Trophoblast cell (in vitro differentiated cells and primary cell): Measurements from ENCODE around the gene COL25A1.

ENCODE experiments used
- DNase-seq, 2 donors: peaks; one replicate each; pipeline ENCODE4 v3.0.0-alpha.2; 2016
- H2AFZ ChIP-seq: 2 replicates; pipeline ENCODE4 v1.6.1; 2013; ENCODE audit warnings: low read length, moderate library complexity, mild to moderate bottlenecking; ENCODE audit not compliant: insufficient read depth, poor library complexity
- H2AK5ac ChIP-seq: 2 replicates; pipeline ENCODE4 v1.6.1; 2013; ENCODE audit warnings: mild to moderate bottlenecking, low read length
- H2BK120ac ChIP-seq: 2 replicates; pipeline ENCODE4 v1.6.1; 2013; ENCODE audit warnings: low read length, mild to moderate bottlenecking, moderate library complexity; ENCODE audit not compliant: insufficient read depth, poor library complexity
- H2BK12ac ChIP-seq: 2 replicates; pipeline ENCODE4 v1.6.1; 2013; ENCODE audit warnings: mild to moderate bottlenecking, low read length, moderate library complexity
- H2BK5ac ChIP-seq: 2 replicates; pipeline ENCODE4 v1.6.1; 2013; ENCODE audit warnings: low read length, low read depth, moderate library complexity, mild to moderate bottlenecking; ENCODE audit not compliant: poor library complexity
- H3K14ac ChIP-seq: 2 replicates; pipeline ENCODE4 v1.6.1; 2013; ENCODE audit warnings: mild to moderate bottlenecking, low read length
- H3K18ac ChIP-seq: 2 replicates; pipeline ENCODE4 v1.6.1; 2013; ENCODE audit warnings: mild to moderate bottlenecking, low read length
- H3K23ac ChIP-seq: 2 replicates; pipeline ENCODE4 v1.6.1; 2013; ENCODE audit warnings: low read length
- H3K27ac ChIP-seq: 2 replicates; pipeline ENCODE4 v1.5.1; 2013; ENCODE audit warnings: low read depth, mild to moderate bottlenecking, inconsistent platforms, low read length, moderate library complexity
- H3K27me3 ChIP-seq: 2 replicates; pipeline ENCODE4 v1.6.1; 2013; ENCODE audit warnings: inconsistent platforms, mild to moderate bottlenecking, low read length, moderate library complexity; ENCODE audit not compliant: insufficient read depth
- H3K36me3 ChIP-seq, 2 experiments: 1 replicate in 1 of 2; 2 replicates in 1 of 2; pipeline ENCODE4 v1.6.1; 2013; ENCODE audit warnings: low read length in 2 of 2, mild to moderate bottlenecking in 2 of 2, moderate library complexity in 1 of 2; ENCODE audit not compliant: insufficient read depth in 2 of 2, control insufficient read depth in 1 of 2
- H3K4ac ChIP-seq: 2 replicates; pipeline ENCODE4 v1.6.1; 2013; ENCODE audit warnings: low read depth, mild to moderate bottlenecking, low read length, moderate library complexity
- H3K4me1 ChIP-seq, 2 experiments: 1 replicate in 1 of 2; 2 replicates in 1 of 2; pipeline ENCODE4 v1.6.1; 2013; ENCODE audit warnings: low read length in 2 of 2, mild to moderate bottlenecking in 2 of 2, moderate library complexity in 1 of 2; ENCODE audit not compliant: insufficient read depth in 2 of 2, control insufficient read depth in 1 of 2
- H3K4me2 ChIP-seq: 2 replicates; pipeline ENCODE4 v1.6.1; 2013; ENCODE audit warnings: inconsistent platforms, mild to moderate bottlenecking, low read length, moderate library complexity
- H3K4me3 ChIP-seq: 2 replicates; pipeline ENCODE4 v1.5.1; 2013; ENCODE audit warnings: mild to moderate bottlenecking, low read depth, low read length, inconsistent platforms
- H3K79me1 ChIP-seq: one replicate; pipeline ENCODE4 v1.6.1; 2013; ENCODE audit warnings: low read length
- H3K79me2 ChIP-seq: 2 replicates; pipeline ENCODE4 v1.6.1; 2013; ENCODE audit warnings: low read length, mild to moderate bottlenecking; ENCODE audit not compliant: control insufficient read depth, insufficient read depth, poor library complexity
- H3K9ac ChIP-seq: 2 replicates; pipeline ENCODE4 v1.6.1; 2013; ENCODE audit warnings: mild to moderate bottlenecking, low read length
- H3K9me3 ChIP-seq: 2 replicates; pipeline ENCODE4 v1.6.1; 2013; ENCODE audit warnings: low read depth, mild to moderate bottlenecking, control low read depth, inconsistent platforms, low read length; ENCODE audit not compliant: insufficient read depth
- H4K12ac ChIP-seq: 2 replicates; pipeline ENCODE4 v1.6.1; 2013; ENCODE audit warnings: low read depth, mild to moderate bottlenecking, low read length, moderate library complexity
- H4K8ac ChIP-seq: 2 replicates; pipeline ENCODE4 v1.6.1; 2013; ENCODE audit warnings: low read depth, mild to moderate bottlenecking, low read length, moderate library complexity
- H4K91ac ChIP-seq: one replicate; pipeline ENCODE4 v1.6.1; 2013; ENCODE audit warnings: low read depth, mild to moderate bottlenecking, low read length, moderate library complexity
- WGBS: extraction: QIAGEN DNeasy Blood & Tissue Kit; methylation state at CpG from one replicate; pipeline ENCODE4 v1.1.7; 2013; ENCODE audit warnings: missing lambda C conversion rate; ENCODE audit not compliant: insufficient read length, insufficient coverage; ENCODE audit errors: extremely low coverage; 5-methylcytosine and 5-hydroxymethylcytosine counted together

Gene COL25A1

GRCh38 chr4:108903464-108904221 lies 398.8 kb downstream of the COL25A1 start:
- H3K14ac ChIP-seq, result no peak overlapping the region
- H3K23ac ChIP-seq, result no peak overlapping the region
- H3K4me1 ChIP-seq, result peaks cover 0 to 3% of the 10 kb centered on the region in 2 experiments
- no peaks in the 10 kb centered on the region for H3K36me3 ChIP-seq
- H3K4me3 ChIP-seq, result no peak overlapping the region
- H3K9me3 ChIP-seq, result no peaks in the 10 kb centered on the region
- no peak overlapping the region for H3K27ac ChIP-seq
- no peak overlapping the region for H2AFZ ChIP-seq
- no peaks in the 10 kb centered on the region for H3K27me3 ChIP-seq
- H3K79me2 ChIP-seq, result no peaks in the 10 kb centered on the region
- H3K4ac ChIP-seq, result no peak overlapping the region
- H4K8ac ChIP-seq, result no peak overlapping the region
- H3K79me1 ChIP-seq, result no peaks in the 10 kb centered on the region
- H4K12ac ChIP-seq, result no peak overlapping the region
- no peak overlapping the region for H2BK12ac ChIP-seq
- H2BK5ac ChIP-seq, result no peak overlapping the region
- H3K4me2 ChIP-seq, result no peak overlapping the region
- no peak overlapping the region for H4K91ac ChIP-seq
- H2AK5ac ChIP-seq, result no peak overlapping the region
- no peak for DNase-seq
- no peak overlapping the region for H3K9ac ChIP-seq
- no peak overlapping the region for H2BK120ac ChIP-seq
- WGBS, result no CpG with 5 or more reads among the region's 4 CpGs
- H3K18ac ChIP-seq, result no peak overlapping the region

GRCh38 chr4:108902769-108903168 lies 399.7 kb downstream of the COL25A1 start:
- Histone ChIP-seq H2AFZ (no peak overlapping the region), H2BK12ac (no peak overlapping the region), H3K14ac (no peak overlapping the region), H3K79me1 (no peaks in the 10 kb centered on the region), H3K4me1 (peaks cover 0 to 3% of the 10 kb centered on the region in 2 experiments), H2AK5ac (no peak overlapping the region), H3K79me2 (no peaks in the 10 kb centered on the region), H3K4ac (no peak overlapping the region), H3K9ac (no peak overlapping the region), H3K23ac (no peak overlapping the region), H3K18ac (no peak overlapping the region), H4K91ac (no peak overlapping the region), H2BK5ac (no peak overlapping the region), H4K8ac (no peak overlapping the region), H2BK120ac (no peak overlapping the region), H3K27ac (no peak overlapping the region), H4K12ac (no peak overlapping the region), H3K4me2 (no peak overlapping the region), H3K4me3 (no peak overlapping the region), H3K36me3 (no peaks in the 10 kb centered on the region), H3K9me3 (no peaks in the 10 kb centered on the region), H3K27me3 (no peaks in the 10 kb centered on the region)
- no CpG with 5 or more reads among the region's 3 CpGs for WGBS
- DNase-seq, result no peak

GRCh38 chr4:108901291-108901690 lies 401.2 kb downstream of the COL25A1 start:
- H2BK5ac ChIP-seq, result no peak overlapping the region
- H3K4me3 ChIP-seq, result no peak overlapping the region
- no peak overlapping the region for H3K14ac ChIP-seq
- no peak overlapping the region for H2BK12ac ChIP-seq
- H2AFZ ChIP-seq, result no peak overlapping the region
- no peak overlapping the region for H3K23ac ChIP-seq
- no peaks in the 10 kb centered on the region for H3K27me3 ChIP-seq
- H3K4me2 ChIP-seq, result no peak overlapping the region
- H3K18ac ChIP-seq, result no peak overlapping the region
- no peak overlapping the region for H2AK5ac ChIP-seq
- peaks cover 2% of the 10 kb centered on the region for H3K79me1 ChIP-seq
- H3K9ac ChIP-seq, result no peak overlapping the region
- no peak overlapping the region for H4K12ac ChIP-seq
- no peaks in the 10 kb centered on the region for H3K79me2 ChIP-seq
- no peak overlapping the region for H4K91ac ChIP-seq
- DNase-seq, result no peak
- no peak overlapping the region for H3K4ac ChIP-seq
- H4K8ac ChIP-seq, result no peak overlapping the region
- peaks cover 0 to 6% of the 10 kb centered on the region in 2 experiments for H3K4me1 ChIP-seq
- H3K9me3 ChIP-seq, result no peaks in the 10 kb centered on the region
- H3K36me3 ChIP-seq, result no peaks in the 10 kb centered on the region
- WGBS, result no CpG with 5 or more reads among the region's 1 CpG
- no peak overlapping the region for H3K27ac ChIP-seq
- H2BK120ac ChIP-seq, result no peak overlapping the region

- no peak overlapping the region for H2BK5ac ChIP-seq
- no peak overlapping the region for H3K4me3 ChIP-seq
- H4K12ac ChIP-seq, result no peak overlapping the region
- peaks cover 0 to 6% of the 10 kb centered on the region in 2 experiments for H3K4me1 ChIP-seq
- H2BK12ac ChIP-seq, result no peak overlapping the region
- H3K27me3 ChIP-seq, result no peaks in the 10 kb centered on the region
- peaks cover 2% of the 10 kb centered on the region for H3K79me1 ChIP-seq
- no peak overlapping the region for H2AK5ac ChIP-seq
- no peak overlapping the region for H3K18ac ChIP-seq
- H3K36me3 ChIP-seq, result no peaks in the 10 kb centered on the region
- H3K27ac ChIP-seq, result no peak overlapping the region
- no peaks in the 10 kb centered on the region for H3K79me2 ChIP-seq
- H3K9ac ChIP-seq, result no peak overlapping the region
- DNase-seq, result no peak
- no peak overlapping the region for H4K8ac ChIP-seq
- H2BK120ac ChIP-seq, result no peak overlapping the region
- no peak overlapping the region for H3K4ac ChIP-seq
- H4K91ac ChIP-seq, result no peak overlapping the region
- no peak overlapping the region for H2AFZ ChIP-seq
- no peak overlapping the region for H3K4me2 ChIP-seq
- H3K23ac ChIP-seq, result no peak overlapping the region
- H3K14ac ChIP-seq, result no peak overlapping the region
- WGBS, result no CpG with 5 or more reads among the region's 3 CpGs
- no peaks in the 10 kb centered on the region for H3K9me3 ChIP-seq
Observed at GRCh38 chr4:108900018-108900580, 402.4 kb downstream of the COL25A1 start.
